ENCODE results near the gene ZFP36L2. TPM values are rescaled to one million over a fixed set of nuclear protein-coding genes. Genes with fewer than 3 reads are reported as not detected.

Gene ZFP36L2
- total and polyA plus RNA-seq, 9 of the 15 experiments (the other 6 are each of a cell fraction or from before 2014, with no cell fraction given) = 4.1 to 60.6 (median 20.3) TPM

DNA sequence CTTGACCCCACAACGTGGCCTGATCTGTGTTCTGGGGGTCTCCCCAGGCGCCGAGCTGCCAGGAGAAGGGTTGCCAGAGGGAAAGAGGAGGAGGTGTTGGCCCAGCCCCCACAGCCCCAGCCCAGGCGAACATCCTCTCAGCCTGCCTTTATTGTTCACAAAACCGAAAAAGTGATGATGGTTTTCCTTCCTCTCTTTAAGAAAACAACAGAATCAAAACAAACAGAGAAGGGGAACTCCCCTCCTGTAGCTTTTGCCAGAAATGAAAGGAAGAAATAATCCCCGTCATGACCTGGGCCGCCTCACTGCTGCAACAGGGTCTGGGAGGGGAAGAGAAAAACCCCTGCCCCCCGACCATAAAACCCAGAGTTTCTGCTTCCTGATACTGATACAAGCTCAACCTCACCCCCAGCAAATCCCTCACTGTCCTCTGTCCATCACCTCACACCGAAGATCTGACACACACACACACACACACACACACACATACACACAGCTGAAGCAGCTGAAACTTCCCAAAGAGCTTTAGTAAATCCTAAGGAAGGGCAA lies 52.0 kb downstream of the ZFP36L2 start (continued):
- no peak for TF ChIP-seq CTCF (IDR thresholded peaks at IDR 0.05 in 2 of 3, conservative IDR thresholded peaks at IDR 0.05 in 1 of 3; ENCODE audit: insufficient read depth in 2 of 3, low read depth in 1 of 3, low read length in 3 of 3)
- no peak for TF ChIP-seq ZKSCAN3 (CRISPR knock-in tag; IDR thresholded peaks at IDR 0.05)
- no peak for TF ChIP-seq ZFX (CRISPR knock-in tag; IDR thresholded peaks at IDR 0.05)
- peak; percentile 63 for TF ChIP-seq DPF2 (IDR thresholded peaks at IDR 0.05)
- TF ChIP-seq ZNF274 (IDR thresholded peaks at IDR 0.05; ENCODE audit: borderline replicate concordance, low read depth, low read length) = no peak
- no peak for TF ChIP-seq ZNF696 (CRISPR knock-in tag; conservative IDR thresholded peaks at IDR 0.05)
- no peak for TF ChIP-seq FOXA1 (IDR thresholded peaks at IDR 0.05; ENCODE audit: borderline replicate concordance)
- peak in 1 of 2 experiments; percentile 51; a peak in 2 of 4 replicates for TF ChIP-seq FOXK2 (conservative IDR thresholded peaks at IDR 0.05 in 1 of 2, IDR thresholded peaks at IDR 0.05 in 1 of 2; ENCODE audit: low read depth in 2 of 2)
- TF ChIP-seq ATF1 (CRISPR knock-in tag; IDR thresholded peaks at IDR 0.05) = no peak
- TF ChIP-seq ATF1 (tag; IDR thresholded peaks at IDR 0.05) = no peak
- TF ChIP-seq UBTF (IDR thresholded peaks at IDR 0.05; ENCODE audit: borderline replicate concordance in 1 of 2, low read depth in 2 of 2, low read length in 2 of 2) = no peak
- TF ChIP-seq CXXC5 (CRISPR knock-in tag; IDR thresholded peaks at IDR 0.05) = no peak
- TF ChIP-seq THAP12 (CRISPR knock-in tag; IDR thresholded peaks at IDR 0.05) = no peak
- TF ChIP-seq SP1 (CRISPR knock-in tag; IDR thresholded peaks at IDR 0.05) = no peak
- TF ChIP-seq ZNF408 (CRISPR knock-in tag; IDR thresholded peaks at IDR 0.05; ENCODE audit: low read depth) = no peak
- TF ChIP-seq, protein P1, sequence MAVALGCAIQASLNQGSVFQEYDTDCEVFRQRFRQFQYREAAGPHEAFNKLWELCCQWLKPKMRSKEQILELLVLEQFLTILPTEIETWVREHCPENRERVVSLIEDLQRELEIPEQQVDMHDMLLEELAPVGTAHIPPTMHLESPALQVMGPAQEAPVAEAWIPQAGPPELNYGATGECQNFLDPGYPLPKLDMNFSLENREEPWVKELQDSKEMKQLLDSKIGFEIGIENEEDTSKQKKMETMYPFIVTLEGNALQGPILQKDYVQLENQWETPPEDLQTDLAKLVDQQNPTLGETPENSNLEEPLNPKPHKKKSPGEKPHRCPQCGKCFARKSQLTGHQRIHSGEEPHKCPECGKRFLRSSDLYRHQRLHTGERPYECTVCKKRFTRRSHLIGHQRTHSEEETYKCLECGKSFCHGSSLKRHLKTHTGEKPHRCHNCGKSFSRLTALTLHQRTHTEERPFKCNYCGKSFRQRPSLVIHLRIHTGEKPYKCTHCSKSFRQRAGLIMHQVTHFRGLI (CRISPR knock-in tag; IDR thresholded peaks at IDR 0.05) = no peak
- no peak for TF ChIP-seq ZNF282 (CRISPR knock-in tag; IDR thresholded peaks at IDR 0.05)
- TF ChIP-seq ZNF444 (CRISPR knock-in tag; IDR thresholded peaks at IDR 0.05) = no peak
- no peak for TF ChIP-seq PTTG1 (tag; IDR thresholded peaks at IDR 0.05; ENCODE audit: low read depth)
- no peak for TF ChIP-seq E2F4 (CRISPR knock-in tag; IDR thresholded peaks at IDR 0.05; ENCODE audit: low read depth)

All from K562 (cell line).